ENCODE measurements around the gene ZNF672.

Gene ZNF672

DNA sequence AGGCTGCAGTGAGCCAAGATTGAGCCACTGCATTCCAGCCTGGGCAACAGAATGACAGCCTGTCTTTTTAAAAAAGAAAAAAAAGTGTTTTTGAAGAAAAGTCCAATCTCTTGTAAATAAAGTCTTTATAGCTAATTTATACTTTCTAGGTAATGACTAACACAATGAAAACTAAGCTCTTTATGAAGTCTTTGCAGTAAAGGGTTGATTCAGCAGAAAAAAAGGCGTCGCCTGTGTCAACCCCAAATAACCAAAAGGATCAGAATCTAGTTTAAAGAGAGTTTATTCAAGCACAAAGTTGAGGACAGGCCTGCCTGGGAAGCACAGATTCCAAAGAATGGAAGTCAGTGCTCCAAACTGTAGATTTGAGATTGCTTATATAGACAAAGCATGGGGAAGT lies 53.7 kb downstream of the ZNF672 start:
- DNase-seq = no peak

DNA sequence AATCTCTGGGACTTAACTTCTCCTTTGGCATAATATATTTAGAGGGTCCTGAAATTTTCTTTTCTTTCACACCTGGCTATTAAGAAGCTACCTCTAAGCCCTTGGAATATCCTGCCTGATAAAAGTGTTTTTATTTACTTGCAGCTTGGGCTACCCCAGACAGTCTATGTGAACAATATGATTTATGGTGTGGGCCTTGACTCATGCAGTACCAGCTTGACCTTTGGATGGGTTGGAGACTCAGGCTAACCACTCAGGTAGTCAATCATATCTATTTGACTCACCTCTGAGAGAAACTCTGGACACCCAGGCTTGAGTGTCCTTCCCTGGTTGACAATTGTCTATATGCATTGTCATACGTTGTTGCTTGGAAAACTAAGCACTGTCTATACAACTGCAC lies 54.6 kb downstream of the ZNF672 start:
- no peak for DNase-seq

DNA sequence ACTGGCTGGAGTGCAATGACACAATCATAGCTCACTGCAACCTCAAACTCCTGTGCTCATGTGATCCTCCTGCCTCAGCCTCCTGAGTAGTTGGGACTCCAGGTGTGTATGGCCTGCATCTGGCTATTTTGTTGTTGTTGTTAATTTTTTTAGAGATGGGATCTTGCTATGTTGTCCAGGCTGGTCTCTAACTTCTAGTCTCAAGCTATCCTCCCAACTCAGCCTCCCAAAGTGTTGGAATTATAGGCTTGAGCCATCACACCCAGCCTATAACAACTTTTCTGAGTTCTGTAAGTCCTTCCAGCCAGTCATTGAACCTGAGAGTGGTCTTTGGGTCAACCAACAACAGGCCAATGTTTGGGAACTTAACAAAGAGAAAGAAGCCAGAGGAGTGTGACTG lies 56.8 kb downstream of the ZNF672 start:
- DNase-seq = no peak

DNA sequence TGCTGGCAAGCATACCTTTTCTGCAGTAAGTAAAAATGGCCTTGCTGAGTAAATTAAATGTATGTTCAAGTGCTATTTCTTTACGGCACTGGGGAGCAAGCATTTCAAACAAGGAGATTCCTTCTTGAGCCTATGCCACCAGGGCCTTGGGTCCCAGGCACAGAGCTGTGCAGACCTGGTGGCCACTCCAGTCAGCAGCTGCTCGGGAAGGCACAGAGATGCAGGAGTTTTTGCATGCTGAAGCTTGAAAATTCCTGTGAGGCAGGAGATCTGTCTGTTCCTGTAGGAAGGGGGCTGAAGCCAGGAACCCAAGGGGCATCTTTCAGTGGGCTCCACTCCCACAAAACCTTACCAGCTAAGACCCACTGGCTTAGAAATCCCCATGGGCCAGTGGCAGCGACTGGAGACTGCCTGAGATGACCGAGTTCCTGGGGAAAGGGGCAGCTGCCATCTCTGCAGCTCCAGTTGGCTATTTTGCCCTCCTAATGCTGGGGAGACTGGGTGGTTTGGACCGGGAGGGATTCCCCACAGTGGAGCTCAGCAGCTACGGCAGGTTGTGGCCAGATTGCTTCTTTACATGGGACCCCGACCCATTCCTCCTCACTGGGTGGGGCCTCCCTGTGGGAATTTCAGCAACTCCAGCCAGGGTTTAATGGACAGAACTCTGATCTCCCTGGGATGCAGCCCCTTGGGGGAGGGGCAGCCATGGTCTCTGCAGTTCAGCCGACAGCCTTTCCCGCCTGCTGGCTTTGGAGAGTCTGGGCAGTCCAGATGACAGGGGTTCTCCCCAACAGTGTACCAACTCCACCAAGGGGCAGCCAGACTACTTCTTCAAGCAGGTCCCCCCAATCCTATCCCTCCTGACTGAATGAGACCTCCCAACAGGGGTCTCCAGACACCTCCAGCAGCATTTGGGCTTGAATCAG lies 59.7 kb downstream of the ZNF672 start:
- DNase-seq = no peak
